Activated effector memory CD4-positive, alpha-beta T cell treated with Interleukin-2 at 50 U/mL for 16 hours (primary cell): ENCODE results near the gene ABHD3.
"Not testable (repeated sequence)": the region's sequence is repeated elsewhere in the genome, so short reads cannot be mapped to it uniquely, and the experiment has no call there.

ENCODE experiments used
- DNase-seq: peaks from one replicate; pipeline ENCODE4 v3.0.0-alpha.2; 2020

Gene ABHD3

DNA sequence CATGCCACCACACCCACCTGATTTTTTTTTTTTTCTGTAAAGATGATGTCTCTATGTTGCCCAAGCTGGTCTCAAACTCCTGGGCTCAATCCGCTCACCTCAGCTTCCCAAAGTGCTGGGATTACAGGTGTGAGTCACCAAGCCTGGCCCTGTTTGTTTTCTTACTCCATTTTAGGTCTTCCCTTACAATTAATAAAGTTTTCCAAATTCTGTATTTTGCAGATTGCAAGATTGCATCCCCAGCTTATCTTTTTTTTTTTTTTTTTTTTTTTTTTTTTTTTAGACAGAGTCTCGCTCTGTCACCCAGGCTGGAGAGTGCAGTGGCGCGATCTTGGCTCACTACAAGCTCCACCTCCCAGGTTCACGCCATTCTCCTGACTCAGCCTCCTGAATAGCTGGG lies 64.2 kb downstream of the ABHD3 start:
- DNase-seq, result not testable (repeated sequence)

DNA sequence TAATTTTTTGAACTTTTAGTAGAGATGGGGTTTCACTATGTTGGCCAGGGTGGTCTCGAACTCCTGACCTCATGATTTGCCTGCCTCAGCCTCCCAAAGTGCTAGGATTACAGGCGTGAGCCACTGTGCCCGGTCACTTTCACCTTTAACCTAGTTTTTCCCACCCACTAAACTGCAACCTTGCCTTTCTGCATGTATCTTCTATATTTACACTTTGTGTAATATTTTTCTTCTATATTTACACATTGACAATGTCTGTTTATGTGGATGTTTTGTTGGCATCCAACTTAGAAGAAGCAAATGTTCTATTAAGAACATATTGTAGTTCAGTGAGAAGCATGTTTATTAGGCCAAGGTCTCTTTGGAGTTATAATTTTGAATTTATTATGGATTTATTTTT lies 65.8 kb downstream of the ABHD3 start:
- DNase-seq, result no peak

DNA sequence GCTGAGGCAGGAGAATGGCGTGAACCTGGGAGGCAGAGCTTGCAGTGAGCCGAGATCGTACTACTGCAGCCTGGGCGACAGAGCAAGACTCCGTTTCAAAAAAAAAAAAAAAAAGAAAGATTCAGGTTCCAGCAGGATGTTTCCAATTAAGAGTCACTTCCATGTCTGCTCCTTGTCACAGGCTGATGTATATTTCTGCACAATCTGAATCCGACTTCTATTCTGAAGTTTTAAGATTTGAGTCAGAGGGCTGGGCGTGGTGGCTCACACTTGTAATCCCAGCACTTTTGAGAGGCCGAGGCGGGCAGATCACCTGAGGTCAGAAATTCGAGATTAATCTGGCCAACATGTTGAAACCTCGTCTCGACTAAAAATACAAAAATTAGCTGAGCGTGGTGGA lies 67.8 kb downstream of the ABHD3 start:
- DNase-seq, result no peak

GRCh38 chr18:21634588-21635199 lies 69.9 kb downstream of the ABHD3 start:
- no peak for DNase-seq

- DNase-seq, result no peak
Measured at GRCh38 chr18:21632393-21632792, 72.2 kb downstream of the ABHD3 start.

DNA sequence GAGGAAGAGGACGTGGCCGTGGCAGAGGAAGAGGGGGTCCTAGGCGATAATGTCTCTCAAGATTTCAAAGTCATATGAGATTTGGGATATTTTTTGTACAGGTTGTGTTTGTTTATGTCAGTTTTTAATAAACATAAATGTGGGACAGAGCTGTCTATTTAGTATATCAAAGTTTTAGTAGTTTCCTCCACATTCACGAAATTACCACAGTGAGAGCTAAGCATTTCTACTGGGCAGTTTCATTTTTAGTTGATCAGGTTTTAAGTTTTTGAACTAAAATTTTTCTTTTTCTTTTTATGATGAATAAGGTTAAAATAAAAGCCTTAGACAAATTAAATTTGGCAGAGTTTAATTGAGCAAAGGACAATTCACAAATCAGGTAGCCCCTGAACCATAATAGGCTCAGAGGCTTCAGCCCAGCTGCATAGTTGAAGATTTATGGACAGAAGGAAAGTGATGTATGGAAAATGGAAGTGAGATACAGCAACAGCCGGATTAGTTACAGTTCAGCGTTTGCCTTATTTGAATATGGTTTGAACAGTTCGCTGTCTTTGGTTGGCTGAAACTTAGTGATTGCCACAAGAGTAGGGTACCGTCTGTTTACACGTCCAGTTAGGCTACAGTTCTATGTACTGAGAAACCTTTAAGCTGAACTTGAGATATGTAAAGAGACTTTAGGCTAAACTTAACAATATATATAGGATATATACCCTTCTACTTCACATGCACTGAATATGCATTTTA lies 75.3 kb downstream of the ABHD3 start:
- DNase-seq, result no peak

GRCh38 chr18:21621640-21622039 lies 82.9 kb downstream of the ABHD3 start:
- DNase-seq, result not testable (repeated sequence)

- peak; percentile 87 for DNase-seq
Measured at GRCh38 chr18:21612125-21613039, 92.2 kb downstream of the ABHD3 start, which contains the start of gene SNRPD1. TSS of gene SNRPD1 (plus strand) at chr18:21612314. CDS start at chr18:21612430, 116 bp downstream.

DNA sequence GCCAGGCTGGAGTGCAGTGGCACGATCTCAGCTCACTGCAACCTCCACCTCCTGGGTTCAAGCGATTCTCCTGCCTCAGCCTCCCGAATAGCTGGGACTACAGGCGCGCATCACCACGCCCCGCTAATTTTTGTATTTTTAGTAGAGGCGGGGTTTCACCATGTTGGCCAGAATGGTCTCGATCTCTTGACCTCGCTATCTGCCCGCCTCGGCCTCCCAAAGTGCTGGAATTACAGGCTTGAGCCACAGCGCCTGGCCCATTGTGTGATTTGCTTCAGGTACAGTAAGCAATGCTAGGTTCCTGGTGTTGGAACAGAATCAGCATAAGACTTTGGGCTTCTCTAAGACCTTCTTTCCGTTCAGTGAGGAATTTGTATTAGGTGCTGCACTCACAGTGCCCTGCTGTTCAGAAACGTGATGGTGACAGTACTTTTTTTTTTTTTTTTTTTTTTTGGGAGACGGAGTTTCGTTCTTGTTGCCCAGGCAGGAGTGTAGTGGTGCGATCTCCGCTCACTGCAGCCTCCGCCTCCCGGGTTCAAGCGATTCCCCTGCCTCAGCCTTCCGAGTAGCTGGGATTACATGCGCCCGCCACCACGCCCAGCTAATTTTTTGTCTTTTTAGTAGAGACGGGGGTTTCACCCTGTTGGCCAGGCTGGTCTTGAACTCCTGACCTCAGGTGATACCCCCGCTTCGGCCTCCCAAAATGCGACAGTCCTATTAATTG lies 93.0 kb downstream of the ABHD3 start:
- DNase-seq, result not testable (repeated sequence)

GRCh38 chr18:21605213-21605612 lies 99.4 kb downstream of the ABHD3 start:
- DNase-seq, result no peak

- DNase-seq, result no peak
Measured at GRCh38 chr18:21604671-21605070, 99.9 kb downstream of the ABHD3 start.

- DNase-seq, result no peak
Measured at GRCh38 chr18:21602299-21602587, 102.3 kb downstream of the ABHD3 start.
